ENCODE results near the gene TMEM253.

Gene TMEM253

GRCh38 chr14:21090940-21091663 is 9.8 kb upstream of the TMEM253 start:
- no peak for DNase-seq

- no peak for DNase-seq
Measured at GRCh38 chr14:21091821-21092272, 9.0 kb upstream of the TMEM253 start.

- DNase-seq = peak in 1 of 2 experiments; percentile 58
Measured at GRCh38 chr14:21092273-21093011, 8.4 kb upstream of the TMEM253 start.

- DNase-seq = no peak
Measured at GRCh38 chr14:21093018-21093417, 7.8 kb upstream of the TMEM253 start.

GRCh38 chr14:21093769-21094681 is 6.8 kb upstream of the TMEM253 start:
- peak; percentile 71 to 82 for DNase-seq

- DNase-seq = peak; percentile 34 to 85
Measured at GRCh38 chr14:21095430-21096205, 5.2 kb upstream of the TMEM253 start.

- DNase-seq = no peak
Measured at GRCh38 chr14:21096438-21096837, 4.4 kb upstream of the TMEM253 start.

- no peak for DNase-seq
Measured at GRCh38 chr14:21096978-21097635, 3.8 kb upstream of the TMEM253 start.

- DNase-seq = peak in 1 of 2 experiments; percentile 53
Measured at GRCh38 chr14:21097636-21098075, 3.2 kb upstream of the TMEM253 start.

GRCh38 chr14:21098076-21098891 is 2.6 kb upstream of the TMEM253 start, which contains the start of gene ZNF219:
Gene ZNF219, minus strand, starts transcription at chr14:21098655. Its CDS starts 5,064 bp downstream, at chr14:21093591.
- peak; percentile 41 to 63 for DNase-seq

- no peak for DNase-seq
Measured at GRCh38 chr14:21098892-21099595, 1.8 kb upstream of the TMEM253 start.

- no peak for DNase-seq
Measured at GRCh38 chr14:21099596-21099985, 1.3 kb upstream of the TMEM253 start.

GRCh38 chr14:21101802-21102413 is 1.0 kb downstream of the TMEM253 start:
- DNase-seq = no peak

GRCh38 chr14:21102521-21103410 is 1.9 kb downstream of the TMEM253 start:
- peak in 1 of 2 experiments; percentile 11 for DNase-seq

GRCh38 chr14:21103411-21103709 is 2.5 kb downstream of the TMEM253 start:
- DNase-seq = no peak

- peak; percentile 96 to 98 for DNase-seq
Measured at GRCh38 chr14:21103710-21104447, 3.0 kb downstream of the TMEM253 start.

- peak; percentile 77 to 90 for DNase-seq
Measured at GRCh38 chr14:21104448-21105060, 3.7 kb downstream of the TMEM253 start.

Measured in NCI-H446 (cell line).